Gastroesophageal sphincter (tissue), 2 donors: ENCODE results near the gene DAB1.

Experiments
- EP300 ChIP-seq: sonication (generic); formaldehyde crosslinking; IDR thresholded peaks from one replicate; pipeline ENCODE4 v1.6.1; 2017; ENCODE audit warnings: antibody characterized with exemption, mild to moderate bottlenecking
- POLR2AphosphoS5 ChIP-seq: sonication (generic); formaldehyde crosslinking; IDR thresholded peaks from one replicate; pipeline ENCODE4 v1.6.1; 2017; ENCODE audit warnings: antibody characterized with exemption

DNA sequence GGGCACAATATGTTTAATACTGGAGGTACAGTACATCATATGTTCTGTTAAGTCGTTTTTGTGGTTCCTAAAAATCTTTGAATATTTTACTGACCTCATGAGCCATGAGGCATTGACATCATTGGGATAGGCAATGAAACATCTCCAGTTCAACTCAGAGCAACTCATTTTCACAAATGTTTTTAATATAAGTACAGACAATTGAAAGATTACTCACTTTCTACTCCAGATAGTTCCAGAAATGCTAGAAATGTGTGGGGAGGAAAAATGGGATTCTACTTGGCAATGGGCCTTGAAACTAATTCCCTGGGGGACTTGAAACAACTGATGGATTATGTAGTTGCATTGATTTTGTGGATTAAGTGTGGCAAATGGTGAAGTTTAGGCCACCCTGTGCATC is 450.9 kb downstream of the DAB1 start:
- TF ChIP-seq POLR2AphosphoS5 = no peak
- TF ChIP-seq EP300 = no peak
